ENCODE results near the gene FAAH2.
"Not testable (repeated sequence)": the region's sequence is repeated elsewhere in the genome, so short reads cannot be mapped to it uniquely, and the experiment has no call there.

DNA sequence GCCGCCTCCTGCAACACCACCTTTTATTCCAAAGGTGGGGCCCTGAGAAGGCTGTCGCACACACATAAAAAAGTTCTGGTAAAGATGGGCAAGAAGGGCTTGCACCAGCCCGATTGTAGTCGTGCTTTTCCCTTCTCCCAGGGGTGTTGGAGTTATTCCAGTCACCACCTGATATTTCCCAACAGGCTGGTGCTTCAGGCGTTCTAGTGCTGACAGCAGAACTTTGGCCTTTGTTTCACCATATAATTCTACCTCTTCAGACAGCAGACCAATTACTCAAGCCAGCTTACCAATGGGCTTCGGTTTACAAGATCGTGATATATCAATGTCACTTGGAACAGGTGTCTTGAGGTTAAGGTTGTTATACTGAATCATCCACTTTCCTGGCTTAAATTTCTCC, 107.7 kb downstream of the FAAH2 start:
- TF ChIP-seq CTCF (IDR thresholded peaks at IDR 0.05; ENCODE audit: low read length); EZH2 (optimal IDR thresholded peaks at IDR 0.05; ENCODE audit: low read depth, low read length); EZH2phosphoT487 (IDR thresholded peaks at IDR 0.05; ENCODE audit: low read length): not testable (repeated sequence)

All from MM.1S (cell line).